ENCODE measurements around the gene PLCD1. TPM values are rescaled to one million over a fixed set of nuclear protein-coding genes. Genes with fewer than 3 reads are reported as not detected.
A peak's percentile ranks its signal among the peaks of the same experiment; 100 is the strongest.

PLCD1 gene
- total RNA-seq, 2 experiments from 2014 or later, result 10.9 to 13.5 TPM

GRCh38 chr3:38022896-38023709 lies 6.3 kb downstream of the PLCD1 start:
- Mint-ChIP-seq H3K27ac (no peak overlapping the region), H3K4me3 (peak overlapping the region; percentile 89), H3K4me1 (peaks cover 19% of the 10 kb centered on the region), H3K9me3 (ENCODE audit: low read depth) (no peaks in the 10 kb centered on the region), H3K36me3 (ENCODE audit: low read depth) (peaks cover 3% of the 10 kb centered on the region), H3K27me3 (no peaks in the 10 kb centered on the region)
- ATAC-seq (no peak), DNase-seq (no peak)
- ChIA-PET POLR2A (interaction anchor here (0.6 to 1.3 kb wide), 2 partner anchors 25 to 142 kb away, joined by 3 read pairs; no protein-coding TSS in a partner anchor), CTCF (interaction anchor here (0.5 kb wide), 1 partner anchor 47 kb away, joined by 3 read pairs; no protein-coding TSS in a partner anchor)
- intact Hi-C loops (cut with DNase I, micrococcal nuclease), result no loop called here

- CTCF ChIA-PET, result interaction anchor here (0.5 to 0.7 kb wide), 3 partner anchors 25 to 46 kb away, joined by 3 read pairs; no protein-coding TSS in a partner anchor
- no peak for DNase-seq
Observed at GRCh38 chr3:38022301-38022700, 7.1 kb downstream of the PLCD1 start.

GRCh38 chr3:38021196-38021595 lies 8.2 kb downstream of the PLCD1 start:
- no peak for ATAC-seq
- ChIA-PET POLR2A (no interaction called here), CTCF (interaction anchor here (1.6 to 2.2 kb wide), 3 partner anchors 18 to 26 kb away, joined by 3 to 9 read pairs (median 9); no protein-coding TSS in a partner anchor)
- Mint-ChIP-seq H3K4me1 (peaks cover 19% of the 10 kb centered on the region), H3K4me3 (no peak overlapping the region), H3K27me3 (no peaks in the 10 kb centered on the region), H3K27ac (no peak overlapping the region), H3K36me3 (ENCODE audit: low read depth) (peaks cover 13% of the 10 kb centered on the region), H3K9me3 (ENCODE audit: low read depth) (no peaks in the 10 kb centered on the region)
- intact Hi-C loops (cut with DNase I, micrococcal nuclease), result no loop called here
- no peak for DNase-seq

More at GRCh38 chr3:38022301-38022700, 7.1 kb downstream of the PLCD1 start:
- no peaks in the 10 kb centered on the region for H3K9me3 Mint-ChIP-seq (ENCODE audit: low read depth)
- ATAC-seq, result no peak
- peaks cover 19% of the 10 kb centered on the region for H3K4me1 Mint-ChIP-seq
- no peak overlapping the region for H3K4me3 Mint-ChIP-seq
- POLR2A ChIA-PET, result interaction anchor here (1.3 kb wide), 1 partner anchor 24 kb away, joined by 3 read pairs; no protein-coding TSS in a partner anchor
- H3K27me3 Mint-ChIP-seq, result no peaks in the 10 kb centered on the region
- no peak overlapping the region for H3K27ac Mint-ChIP-seq
- intact Hi-C loops (cut with DNase I, micrococcal nuclease), result no loop called here
- peaks cover 5% of the 10 kb centered on the region for H3K36me3 Mint-ChIP-seq (ENCODE audit: low read depth)

- peaks cover 20% of the 10 kb centered on the region for H3K36me3 Mint-ChIP-seq (ENCODE audit: low read depth)
Observed at GRCh38 chr3:38020342-38020726, 9.1 kb downstream of the PLCD1 start.

GRCh38 chr3:38019658-38020341 lies 9.6 kb downstream of the PLCD1 start:
- Mint-ChIP-seq H3K27ac (no peak overlapping the region), H3K4me1 (peaks cover 12% of the 10 kb centered on the region), H3K27me3 (no peaks in the 10 kb centered on the region), H3K9me3 (ENCODE audit: low read depth) (peaks cover 2% of the 10 kb centered on the region), H3K36me3 (ENCODE audit: low read depth) (peaks cover 23% of the 10 kb centered on the region), H3K4me3 (no peak overlapping the region)
- DNase-seq (peak; percentile 2), ATAC-seq (no peak)
- CTCF ChIA-PET, result interaction anchor here (0.9 to 2.2 kb wide), 4 partner anchors 16 to 24 kb away, joined by 3 to 9 read pairs (median 6); no protein-coding TSS in a partner anchor
- POLR2A ChIA-PET, result no interaction called here
- intact Hi-C loops (cut with DNase I, micrococcal nuclease), result no loop called here

More at GRCh38 chr3:38020342-38020726, 9.1 kb downstream of the PLCD1 start:
- ChIA-PET POLR2A (no interaction called here), CTCF (interaction anchor here (1.6 to 2.2 kb wide), 3 partner anchors 17 to 25 kb away, joined by 3 to 9 read pairs (median 9); no protein-coding TSS in a partner anchor)
- peaks cover 13% of the 10 kb centered on the region for H3K4me1 Mint-ChIP-seq
- no peak overlapping the region for H3K4me3 Mint-ChIP-seq
- H3K27me3 Mint-ChIP-seq, result no peaks in the 10 kb centered on the region
- no peak for ATAC-seq
- H3K9me3 Mint-ChIP-seq (ENCODE audit: low read depth), result peaks cover 2% of the 10 kb centered on the region
- intact Hi-C loops (cut with DNase I, micrococcal nuclease), result no loop called here
- peak; percentile 1 for DNase-seq
- H3K27ac Mint-ChIP-seq, result no peak overlapping the region

GRCh38 chr3:38018296-38019266 lies 10.9 kb downstream of the PLCD1 start:
- H3K27me3 Mint-ChIP-seq, result no peaks in the 10 kb centered on the region
- ATAC-seq, result no peak
- CTCF ChIA-PET, result interaction anchor here (0.6 to 2.2 kb wide), 3 partner anchors 21 to 723 kb away, joined by 3 to 9 read pairs (median 6); no protein-coding TSS in a partner anchor

GRCh38 chr3:38017445-38018295 lies 11.8 kb downstream of the PLCD1 start:
- ChIA-PET POLR2A (no interaction called here), CTCF (interaction anchor here (0.6 to 1.1 kb wide), 4 partner anchors 21 to 1641 kb away, joined by 3 to 6 read pairs (median 3); no protein-coding TSS in a partner anchor)
- ATAC-seq (no peak), DNase-seq (no peak)
- Mint-ChIP-seq H3K27me3 (no peaks in the 10 kb centered on the region), H3K9me3 (ENCODE audit: low read depth) (peaks cover 2% of the 10 kb centered on the region), H3K27ac (no peak overlapping the region), H3K4me1 (no peaks in the 10 kb centered on the region), H3K4me3 (no peak overlapping the region), H3K36me3 (ENCODE audit: low read depth) (peaks cover 23% of the 10 kb centered on the region)
- intact Hi-C loops (cut with DNase I, micrococcal nuclease), result no loop called here

More at GRCh38 chr3:38018296-38019266, 10.9 kb downstream of the PLCD1 start:
- Mint-ChIP-seq H3K27ac (no peak overlapping the region), H3K4me1 (peaks cover 6% of the 10 kb centered on the region), H3K9me3 (ENCODE audit: low read depth) (peaks cover 2% of the 10 kb centered on the region), H3K36me3 (ENCODE audit: low read depth) (peaks cover 23% of the 10 kb centered on the region), H3K4me3 (no peak overlapping the region)
- intact Hi-C loops (cut with DNase I, micrococcal nuclease), result no loop called here
- peak; percentile 2 for DNase-seq
- POLR2A ChIA-PET, result no interaction called here

GRCh38 chr3:38016847-38017444 lies 12.5 kb downstream of the PLCD1 start:
- H3K27ac Mint-ChIP-seq, result no peak overlapping the region
- POLR2A ChIA-PET, result no interaction called here
- intact Hi-C loops (cut with DNase I, micrococcal nuclease), result no loop called here

GRCh38 chr3:38016410-38016809 lies 13.0 kb downstream of the PLCD1 start:
- no peak overlapping the region for H3K27ac Mint-ChIP-seq
- no peak for ATAC-seq
- DNase-seq, result no peak
- intact Hi-C loops (cut with DNase I, micrococcal nuclease), result no loop called here
- H3K4me3 Mint-ChIP-seq, result no peak overlapping the region
- H3K9me3 Mint-ChIP-seq (ENCODE audit: low read depth), result peaks cover 2% of the 10 kb centered on the region
- peaks cover 23% of the 10 kb centered on the region for H3K36me3 Mint-ChIP-seq (ENCODE audit: low read depth)
- CTCF ChIA-PET, result interaction anchor here (0.6 kb wide), 1 partner anchor 11 kb away, joined by 4 read pairs; no protein-coding TSS in a partner anchor
- POLR2A ChIA-PET, result no interaction called here
- H3K27me3 Mint-ChIP-seq, result no peaks in the 10 kb centered on the region
- H3K4me1 Mint-ChIP-seq, result no peaks in the 10 kb centered on the region

More at GRCh38 chr3:38016847-38017444, 12.5 kb downstream of the PLCD1 start:
- peaks cover 23% of the 10 kb centered on the region for H3K36me3 Mint-ChIP-seq (ENCODE audit: low read depth)
- CTCF ChIA-PET, result interaction anchor here (0.6 kb wide), 2 partner anchors 10 to 1641 kb away, joined by 3 to 4 read pairs; no protein-coding TSS in a partner anchor
- H3K4me3 Mint-ChIP-seq, result no peak overlapping the region
- peaks cover 2% of the 10 kb centered on the region for H3K9me3 Mint-ChIP-seq (ENCODE audit: low read depth)
- ATAC-seq (no peak), DNase-seq (no peak)
- H3K27me3 Mint-ChIP-seq, result no peaks in the 10 kb centered on the region
- H3K4me1 Mint-ChIP-seq, result no peaks in the 10 kb centered on the region

GRCh38 chr3:38015984-38016383 lies 13.5 kb downstream of the PLCD1 start:
- Mint-ChIP-seq H3K9me3 (ENCODE audit: low read depth) (peaks cover 2% of the 10 kb centered on the region), H3K27ac (no peak overlapping the region), H3K36me3 (ENCODE audit: low read depth) (peaks cover 23% of the 10 kb centered on the region), H3K4me3 (no peak overlapping the region), H3K27me3 (no peaks in the 10 kb centered on the region), H3K4me1 (no peaks in the 10 kb centered on the region)
- DNase-seq, result no peak
- ChIA-PET CTCF (interaction anchor here (0.6 kb wide), 1 partner anchor 11 kb away, joined by 4 read pairs; no protein-coding TSS in a partner anchor), POLR2A (no interaction called here)
- no peak for ATAC-seq
- intact Hi-C loops (cut with DNase I, micrococcal nuclease), result no loop called here
